Neural progenitor cell (in vitro differentiated cells): Measurements from ENCODE around the gene TCF4. TPM values are rescaled to one million over a fixed set of nuclear protein-coding genes. Genes with fewer than 3 reads are reported as not detected.
A peak's percentile ranks its signal among the peaks of the same experiment; 100 is the strongest.

ENCODE experiments used
- DNase-seq: peaks from one replicate; pipeline ENCODE4 v3.0.0-alpha.2; 2016; ENCODE audit warnings: low spot score
- H2AFZ ChIP-seq: fragments of 200-600 bp; sonication (generic); replicated peaks from 2 replicates; pipeline ENCODE4 v1.6.1; 2016; ENCODE audit warnings: antibody characterized with exemption
- H3F3A ChIP-seq: fragments of 200-600 bp; sonication (generic); 2 replicates; pipeline ENCODE4 v1.6.1; 2016; ENCODE audit warnings: antibody characterized with exemption, low read depth
- H3K27ac ChIP-seq: fragments of 200-600 bp; sonication (generic); 2 replicates; pipeline ENCODE4 v1.5.1; 2016; ENCODE audit warnings: mild to moderate bottlenecking
- H3K27me3 ChIP-seq: fragments of 200-600 bp; sonication (generic); 2 replicates; pipeline ENCODE4 v1.6.1; 2016; ENCODE audit warnings: mild to moderate bottlenecking, moderate library complexity
- H3K36me3 ChIP-seq: fragments of 200-600 bp; sonication (generic); 2 replicates; pipeline ENCODE4 v1.5.1; 2016
- H3K4me1 ChIP-seq: fragments of 200-600 bp; sonication (generic); 2 replicates; pipeline ENCODE4 v1.6.1; 2016; ENCODE audit warnings: mixed run types
- H3K4me2 ChIP-seq: fragments of 200-600 bp; sonication (generic); 2 replicates; pipeline ENCODE4 v1.6.1; 2016
- H3K4me3 ChIP-seq: fragments of 200-600 bp; sonication (generic); 2 replicates; pipeline ENCODE4 v1.5.1; 2016
- H3K79me2 ChIP-seq: fragments of 200-600 bp; sonication (generic); 2 replicates; pipeline ENCODE4 v1.6.1; 2016; ENCODE audit warnings: low read depth
- H3K9ac ChIP-seq: fragments of 200-600 bp; sonication (generic); 2 replicates; pipeline ENCODE4 v1.6.1; 2016
- H3K9me3 ChIP-seq: fragments of 200-600 bp; sonication (generic); 2 replicates; pipeline ENCODE4 v1.5.1; 2016; ENCODE audit warnings: low read depth
- H4K20me1 ChIP-seq: fragments of 200-600 bp; sonication (generic); 2 replicates; pipeline ENCODE4 v1.6.1; 2016; ENCODE audit warnings: low read depth
- H3K27ac Mint-ChIP-seq: 3 replicates; pipeline ENCODE4 v1.8.0; 2021; ENCODE audit warnings: mixed read lengths
- H3K27me3 Mint-ChIP-seq: 2 replicates; pipeline ENCODE4 v1.8.0; 2022; ENCODE audit warnings: low read depth, mild to moderate bottlenecking, inconsistent platforms, moderate library complexity, mixed read lengths; ENCODE audit not compliant: insufficient read depth
- H3K36me3 Mint-ChIP-seq: 3 replicates; pipeline ENCODE4 v1.8.0; 2021; ENCODE audit warnings: mixed read lengths
- H3K4me1 Mint-ChIP-seq: 3 replicates; pipeline ENCODE4 v1.8.0; 2021; ENCODE audit warnings: mixed read lengths
- H3K4me3 Mint-ChIP-seq: 3 replicates; pipeline ENCODE4 v1.8.0; 2021; ENCODE audit warnings: mild to moderate bottlenecking, moderate library complexity, mixed read lengths
- H3K9me3 Mint-ChIP-seq: 3 replicates; pipeline ENCODE4 v1.8.0; 2020; ENCODE audit warnings: mixed read lengths
- EZH2 ChIP-seq: fragments of 200-600 bp; sonication (generic); IDR thresholded peaks from 2 replicates; pipeline ENCODE4 v1.6.1; 2017; ENCODE audit warnings: antibody characterized with exemption, mild to moderate bottlenecking, moderate library complexity
- EZH2phosphoT487 ChIP-seq: fragments of 200-600 bp; sonication (generic); IDR thresholded peaks from 2 replicates; pipeline ENCODE4 v1.6.1; 2017; ENCODE audit warnings: antibody characterized with exemption
- total RNA-seq: library from RNA; depleted of rRNA; stranded (reverse); fragments of >200 nt; gene quantifications from 2 replicates; pipeline ENCODE4 v1.2.3, GENCODE V29; 2015; ENCODE audit warnings: low replicate concordance
- TF ChIP-seq, protein P1 (sequence below): fragments of 200-600 bp; sonication (generic); IDR thresholded peaks from 2 replicates; pipeline ENCODE4 v1.5.1; 2017; ENCODE audit warnings: antibody characterized with exemption, mild to moderate bottlenecking

Gene TCF4
- total RNA-seq, 1 donor from 2014 or later: 161 TPM

DNA sequence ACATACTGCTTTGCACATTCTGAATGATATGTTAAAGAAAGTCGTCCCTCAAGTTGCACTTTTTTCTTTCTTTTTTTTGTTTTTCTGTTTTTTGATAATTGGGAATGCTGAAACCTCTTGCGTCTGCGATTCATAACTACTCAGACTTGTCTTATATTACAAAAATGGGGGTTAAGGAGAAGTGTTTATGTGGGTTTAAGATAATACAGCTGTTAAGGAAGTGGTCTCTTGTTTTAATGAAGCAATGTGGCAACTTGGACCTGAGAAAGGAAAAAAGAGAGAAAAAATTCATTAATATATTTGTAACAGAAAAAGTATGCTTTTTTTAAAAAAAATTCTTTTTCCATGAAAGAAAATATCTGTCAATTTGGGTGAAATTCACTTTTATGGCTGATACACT is 360.2 kb downstream of the TCF4 start:
- Mint-ChIP-seq H3K4me1 (peaks cover 15% of the 10 kb centered on the region), H3K4me3 (no peak overlapping the region), H3K9me3 (no peaks in the 10 kb centered on the region), H3K36me3 (peaks cover 43% of the 10 kb centered on the region), H3K27me3 (no peaks in the 10 kb centered on the region), H3K27ac (no peak overlapping the region)
- Histone ChIP-seq H3K9me3 (no peaks in the 10 kb centered on the region), H3K9ac (no peak overlapping the region), H3F3A (peaks cover 22% of the 10 kb centered on the region), H3K36me3 (peaks cover 15% of the 10 kb centered on the region), H3K4me1 (peaks cover 18% of the 10 kb centered on the region), H3K4me3 (no peak overlapping the region), H3K79me2 (no peaks in the 10 kb centered on the region), H2AFZ (no peak overlapping the region), H3K27ac (peak overlapping the region; percentile 30), H4K20me1 (peaks cover 17% of the 10 kb centered on the region), H3K4me2 (peak overlapping the region; percentile 37), H3K27me3 (no peaks in the 10 kb centered on the region)
- TF ChIP-seq EZH2phosphoT487 (no peak), EZH2 (no peak)
- TF ChIP-seq, protein P1, sequence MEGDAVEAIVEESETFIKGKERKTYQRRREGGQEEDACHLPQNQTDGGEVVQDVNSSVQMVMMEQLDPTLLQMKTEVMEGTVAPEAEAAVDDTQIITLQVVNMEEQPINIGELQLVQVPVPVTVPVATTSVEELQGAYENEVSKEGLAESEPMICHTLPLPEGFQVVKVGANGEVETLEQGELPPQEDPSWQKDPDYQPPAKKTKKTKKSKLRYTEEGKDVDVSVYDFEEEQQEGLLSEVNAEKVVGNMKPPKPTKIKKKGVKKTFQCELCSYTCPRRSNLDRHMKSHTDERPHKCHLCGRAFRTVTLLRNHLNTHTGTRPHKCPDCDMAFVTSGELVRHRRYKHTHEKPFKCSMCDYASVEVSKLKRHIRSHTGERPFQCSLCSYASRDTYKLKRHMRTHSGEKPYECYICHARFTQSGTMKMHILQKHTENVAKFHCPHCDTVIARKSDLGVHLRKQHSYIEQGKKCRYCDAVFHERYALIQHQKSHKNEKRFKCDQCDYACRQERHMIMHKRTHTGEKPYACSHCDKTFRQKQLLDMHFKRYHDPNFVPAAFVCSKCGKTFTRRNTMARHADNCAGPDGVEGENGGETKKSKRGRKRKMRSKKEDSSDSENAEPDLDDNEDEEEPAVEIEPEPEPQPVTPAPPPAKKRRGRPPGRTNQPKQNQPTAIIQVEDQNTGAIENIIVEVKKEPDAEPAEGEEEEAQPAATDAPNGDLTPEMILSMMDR: no peak
- DNase-seq: no peak

DNA sequence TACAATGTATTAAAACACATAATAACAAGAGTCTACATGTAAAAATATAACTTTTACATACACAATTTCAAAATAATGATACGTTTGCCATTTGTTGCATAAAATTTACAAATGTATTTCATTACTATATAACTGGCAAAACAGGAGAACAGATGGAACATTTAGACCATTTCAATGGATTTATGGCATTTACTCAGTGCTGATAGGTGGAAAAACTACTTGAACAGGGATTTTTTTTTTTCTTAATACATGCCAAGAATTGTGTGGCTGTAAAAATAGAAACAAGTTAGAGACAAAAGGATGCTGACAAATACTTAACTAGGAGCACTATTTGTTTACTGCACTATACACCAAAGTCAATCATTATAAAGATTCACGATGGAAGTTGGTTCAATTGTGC is 361.9 kb downstream of the TCF4 start:
- no peak for TF ChIP-seq EZH2phosphoT487
- TF ChIP-seq, protein P1: no peak
- TF ChIP-seq EZH2: no peak
- H3K27ac ChIP-seq: no peak overlapping the region
- Mint-ChIP-seq H3K4me1 (peaks cover 19% of the 10 kb centered on the region), H3K9me3 (no peaks in the 10 kb centered on the region), H3K27ac (no peak overlapping the region), H3K4me3 (no peak overlapping the region), H3K36me3 (peaks cover 34% of the 10 kb centered on the region), H3K27me3 (no peaks in the 10 kb centered on the region)
- no peak overlapping the region for H3K4me2 ChIP-seq
- no peaks in the 10 kb centered on the region for H3K27me3 ChIP-seq
- H3K79me2 ChIP-seq: no peaks in the 10 kb centered on the region
- H3K4me1 ChIP-seq: peaks cover 18% of the 10 kb centered on the region
- no peaks in the 10 kb centered on the region for H3K9me3 ChIP-seq
- no peak for DNase-seq
- no peak overlapping the region for H3K4me3 ChIP-seq
- H3K9ac ChIP-seq: no peak overlapping the region
- peaks cover 22% of the 10 kb centered on the region for H3F3A ChIP-seq
- peaks cover 17% of the 10 kb centered on the region for H4K20me1 ChIP-seq
- H3K36me3 ChIP-seq: peaks cover 7% of the 10 kb centered on the region
- H2AFZ ChIP-seq: no peak overlapping the region

DNA sequence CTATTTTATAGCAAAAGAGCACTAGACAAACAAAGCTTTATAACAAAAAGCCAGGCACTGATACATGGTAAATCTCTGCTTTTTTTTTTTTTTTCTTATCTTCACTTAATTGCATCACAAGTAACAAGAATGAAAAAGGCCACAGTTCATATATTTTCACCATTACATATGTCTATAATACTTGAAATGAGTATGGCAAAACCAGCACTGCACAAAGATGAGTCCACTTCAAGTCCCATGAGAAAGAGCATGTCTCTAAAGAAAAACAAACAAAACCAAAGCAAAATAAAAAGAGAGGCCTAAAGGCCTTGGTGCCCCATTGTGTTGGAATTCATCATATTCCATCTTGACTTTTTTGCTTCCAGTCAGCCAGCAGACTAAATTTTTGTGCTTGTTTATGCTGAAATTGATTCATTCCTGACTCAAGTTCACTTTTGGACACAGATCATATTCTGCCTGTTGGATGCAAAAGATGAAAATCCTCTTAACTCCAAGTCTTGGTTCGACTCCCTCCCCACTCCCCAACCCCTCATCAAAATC is 363.8 kb downstream of the TCF4 start:
- H3K9me3 ChIP-seq: no peaks in the 10 kb centered on the region
- H3K27me3 ChIP-seq: no peaks in the 10 kb centered on the region
- H3K4me3 ChIP-seq: no peak overlapping the region
- Mint-ChIP-seq H3K27ac (no peak overlapping the region), H3K4me1 (peaks cover 19% of the 10 kb centered on the region), H3K4me3 (no peak overlapping the region), H3K9me3 (no peaks in the 10 kb centered on the region), H3K36me3 (peaks cover 25% of the 10 kb centered on the region), H3K27me3 (peaks cover 2% of the 10 kb centered on the region)
- DNase-seq: no peak
- no peak overlapping the region for H3K9ac ChIP-seq
- H3K79me2 ChIP-seq: no peaks in the 10 kb centered on the region
- no peak overlapping the region for H3K27ac ChIP-seq
- H3K4me2 ChIP-seq: no peak overlapping the region
- TF ChIP-seq EZH2phosphoT487 (no peak), EZH2 (no peak)
- TF ChIP-seq, protein P1: no peak
- peaks cover 18% of the 10 kb centered on the region for H3K4me1 ChIP-seq
- peaks cover 12% of the 10 kb centered on the region for H4K20me1 ChIP-seq
- H2AFZ ChIP-seq: no peak overlapping the region
- peaks cover 18% of the 10 kb centered on the region for H3F3A ChIP-seq
- H3K36me3 ChIP-seq: peaks cover 7% of the 10 kb centered on the region
